ENCODE data around the gene NCR2.
A peak's percentile ranks its signal among the peaks of the same experiment; 100 is the strongest.
"Not testable (repeated sequence)": the region's sequence is repeated elsewhere in the genome, so short reads cannot be mapped to it uniquely, and the experiment has no call there.

Gene NCR2, protein sequence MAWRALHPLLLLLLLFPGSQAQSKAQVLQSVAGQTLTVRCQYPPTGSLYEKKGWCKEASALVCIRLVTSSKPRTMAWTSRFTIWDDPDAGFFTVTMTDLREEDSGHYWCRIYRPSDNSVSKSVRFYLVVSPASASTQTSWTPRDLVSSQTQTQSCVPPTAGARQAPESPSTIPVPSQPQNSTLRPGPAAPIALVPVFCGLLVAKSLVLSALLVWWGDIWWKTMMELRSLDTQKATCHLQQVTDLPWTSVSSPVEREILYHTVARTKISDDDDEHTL
- 0 reads per million in 2 donors for total RNA-seq

DNA sequence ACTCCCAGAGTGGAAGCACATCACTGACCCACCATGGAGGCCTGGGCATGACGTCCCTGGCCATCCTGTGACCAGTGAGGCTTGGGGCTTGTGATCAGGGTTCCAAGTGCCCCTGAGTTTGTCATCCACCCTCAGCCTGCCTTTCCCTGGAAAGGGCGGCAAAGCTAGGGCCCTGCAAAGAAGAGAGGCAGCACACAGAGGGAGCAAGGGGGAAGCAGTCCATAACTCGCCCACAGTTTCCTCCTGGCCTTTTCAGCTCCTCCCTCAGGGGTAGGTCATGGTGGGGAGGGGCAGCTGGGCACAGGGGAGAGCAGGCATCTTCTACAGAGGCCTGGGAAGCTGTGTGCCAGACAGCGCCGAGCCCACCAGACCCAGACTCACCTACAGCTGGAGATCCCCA, at the start of gene NCR2:
NCR2 (plus strand) TSS at position 313 of the 400 bp plus-strand sequence. CDS start 269 bp downstream, outside the sequence.
- no peak for DNase-seq

DNA sequence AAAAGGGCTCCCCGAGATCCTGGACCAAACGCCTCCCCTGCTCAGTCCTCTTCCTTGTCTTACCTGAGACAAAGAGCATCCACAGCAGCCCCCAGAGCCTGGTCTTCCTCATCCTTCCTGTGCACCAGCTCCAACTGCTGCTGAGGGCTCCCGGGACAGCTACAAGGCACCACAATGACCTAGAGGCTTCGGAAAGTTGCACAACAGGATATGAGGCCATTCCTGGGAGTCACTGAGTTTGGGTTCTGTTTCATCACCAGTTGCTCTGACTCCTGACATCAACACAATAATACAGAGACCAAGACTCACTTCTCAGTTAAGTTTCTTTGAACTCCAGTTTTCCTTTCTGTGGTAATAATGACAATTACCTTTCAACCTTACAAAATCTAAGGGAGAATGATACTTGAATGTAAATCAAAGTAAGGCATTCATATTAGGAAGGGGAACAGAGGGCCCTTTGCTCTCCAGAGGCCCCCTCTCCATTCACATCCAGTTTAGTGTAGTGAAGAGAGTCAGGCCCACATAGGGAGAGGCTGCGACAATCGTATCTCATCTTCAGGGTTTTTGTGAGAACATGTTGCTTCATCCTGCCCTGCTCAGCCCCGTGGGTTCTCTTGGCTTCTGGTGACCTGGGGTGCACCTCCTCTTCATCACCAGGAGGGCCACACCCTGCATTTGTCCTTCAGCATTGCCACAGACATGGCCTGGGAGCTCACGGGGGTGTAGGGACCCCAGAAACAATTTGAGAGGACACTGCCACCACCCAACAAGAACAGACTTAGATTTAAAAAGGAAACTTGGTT, 48.7 kb upstream of the NCR2 start, which contains the start of gene TREM1:
TREM1 (minus strand) TSS at position 139 of the 803 bp plus-strand sequence; CDS start at position 112, 27 bp downstream.
- no peak for DNase-seq

DNA sequence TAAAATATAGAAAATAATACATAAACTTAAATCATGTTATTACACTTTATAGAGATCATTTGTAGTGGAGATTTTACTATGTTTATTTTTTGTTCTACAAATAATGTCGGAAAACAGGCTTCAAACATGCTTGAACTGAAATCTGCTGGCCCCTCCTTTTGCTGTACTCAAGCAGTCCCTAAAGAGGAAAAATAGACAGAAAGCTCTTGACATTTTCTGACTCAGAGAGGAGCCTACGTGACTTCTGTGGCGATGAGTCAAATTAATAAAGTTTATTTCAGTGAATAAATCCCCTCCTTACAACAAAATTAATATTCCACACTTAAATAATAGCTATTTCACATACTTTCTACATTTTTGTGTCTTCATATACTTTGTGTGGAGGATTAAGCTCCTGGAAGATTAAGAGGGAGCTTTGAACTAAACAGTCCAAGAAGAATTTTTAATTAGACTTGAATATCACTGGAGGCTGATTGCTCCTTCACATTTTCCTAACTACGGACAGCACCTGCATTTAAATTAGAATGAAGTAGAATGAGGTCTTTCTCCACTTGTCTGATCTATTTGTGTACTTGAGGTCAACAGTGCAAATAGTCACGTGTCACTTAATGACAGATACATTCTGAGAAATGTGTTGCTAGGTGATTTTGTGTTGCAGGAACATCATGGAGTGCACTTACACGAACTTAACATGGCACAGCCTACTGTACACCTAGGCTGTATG, 47.2 kb upstream of the NCR2 start:
- no peak for DNase-seq

DNA sequence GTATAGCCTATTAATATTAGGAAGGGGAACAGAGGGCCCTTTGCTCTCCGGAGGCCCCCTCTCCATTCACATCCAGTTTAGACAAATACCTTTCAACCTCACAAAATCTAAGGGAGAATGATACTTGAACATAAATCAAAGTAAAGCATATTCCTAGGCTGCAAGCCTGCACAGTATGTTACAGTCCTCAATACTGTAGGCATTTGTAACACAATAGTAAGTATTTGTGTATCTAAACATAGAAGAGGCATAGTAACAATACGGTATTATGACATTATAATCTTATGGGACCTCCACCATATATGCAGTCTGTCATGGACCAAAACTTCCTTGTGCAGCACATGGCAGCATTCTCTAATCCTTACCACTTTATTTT, 46.7 kb upstream of the NCR2 start:
- no peak for DNase-seq

DNA sequence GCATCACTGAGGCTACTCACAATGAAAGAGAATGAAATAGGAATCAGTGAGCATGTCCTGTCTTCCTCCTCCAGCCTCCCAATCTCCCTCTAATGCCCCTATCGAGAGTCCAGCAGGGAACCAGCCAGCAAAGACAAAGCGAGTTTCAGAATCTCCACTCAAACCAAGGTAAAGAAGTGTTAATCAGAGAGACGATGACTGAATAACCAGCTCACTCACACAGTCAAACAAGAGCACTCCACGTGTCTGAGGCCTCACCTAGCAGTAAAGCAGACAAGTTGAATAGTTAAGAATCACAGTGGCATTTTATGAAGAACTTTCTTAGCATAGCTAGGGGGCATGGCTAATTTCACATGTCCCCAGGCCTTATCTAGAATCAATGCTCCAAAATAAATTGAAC, 45.6 kb upstream of the NCR2 start:
- DNase-seq = no peak

DNA sequence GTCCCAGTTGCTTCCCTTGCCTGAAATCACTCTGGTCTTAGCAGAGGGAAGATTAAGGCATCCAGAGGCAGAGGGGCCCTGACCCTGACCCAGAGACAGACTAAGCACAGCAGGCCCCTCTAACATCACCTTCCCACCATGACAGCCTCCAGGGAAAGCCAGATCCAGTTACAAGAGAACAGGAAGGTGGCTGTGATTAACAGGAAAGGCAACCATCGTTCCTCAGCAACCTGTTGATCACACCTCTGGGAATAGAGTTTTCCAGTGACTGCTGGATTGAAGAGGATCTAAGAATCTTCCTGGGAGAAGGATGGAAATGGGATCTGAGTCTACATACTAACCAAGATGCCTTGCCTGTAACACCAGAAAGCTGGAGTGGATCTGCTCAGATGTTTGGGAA, 43.7 kb upstream of the NCR2 start:
- DNase-seq = no peak

DNA sequence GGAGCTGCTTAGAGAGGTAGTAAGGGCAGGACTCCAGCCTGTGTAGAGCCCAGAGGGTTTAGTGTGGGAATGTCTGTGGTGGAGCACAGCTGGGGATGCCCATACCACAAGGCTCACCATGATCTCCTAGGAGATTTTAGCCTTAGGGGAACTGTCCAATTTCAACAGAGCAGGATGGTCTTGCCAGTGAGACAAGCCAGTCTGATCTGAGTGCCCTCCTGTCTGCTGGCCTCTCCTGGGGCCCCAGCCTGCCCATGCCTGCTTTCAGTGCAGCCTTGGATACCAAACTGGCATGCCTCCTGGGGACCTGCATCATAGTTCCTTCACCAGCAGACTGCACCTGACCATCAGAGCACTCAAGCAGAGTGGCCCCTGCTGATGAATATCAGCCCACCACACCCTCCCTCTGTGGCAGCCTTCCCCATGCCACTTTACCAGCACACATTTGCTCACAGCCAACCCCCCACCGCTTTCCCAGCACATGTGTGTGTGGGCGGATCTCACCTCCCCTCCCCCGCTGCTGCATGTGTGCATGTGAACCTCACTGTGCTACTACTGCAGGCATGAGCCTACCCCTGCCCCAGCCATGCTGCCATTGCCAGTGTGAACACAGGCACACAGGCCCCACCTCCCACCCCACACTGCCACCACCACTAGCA, 41.1 kb upstream of the NCR2 start:
- no peak for DNase-seq

DNA sequence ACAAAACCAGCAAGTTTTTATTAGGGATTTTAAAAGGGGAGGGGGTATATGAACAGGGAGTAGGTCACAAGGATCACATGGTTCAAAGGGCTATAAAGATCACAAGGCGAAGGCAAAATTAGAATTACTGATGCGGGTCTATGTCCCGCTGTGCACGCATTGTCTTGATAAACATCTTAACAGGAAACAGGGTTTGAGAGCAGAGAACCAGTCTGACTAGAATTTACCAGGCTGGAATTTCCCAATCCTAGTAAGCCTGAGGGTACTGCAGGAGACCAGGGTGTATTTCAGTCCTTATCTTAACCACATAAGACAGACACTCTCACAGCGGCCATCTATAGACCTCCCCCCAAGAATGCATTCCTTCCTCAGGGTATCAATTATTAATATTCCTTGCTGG, 38.2 kb upstream of the NCR2 start:
- DNase-seq = not testable (repeated sequence)

DNA sequence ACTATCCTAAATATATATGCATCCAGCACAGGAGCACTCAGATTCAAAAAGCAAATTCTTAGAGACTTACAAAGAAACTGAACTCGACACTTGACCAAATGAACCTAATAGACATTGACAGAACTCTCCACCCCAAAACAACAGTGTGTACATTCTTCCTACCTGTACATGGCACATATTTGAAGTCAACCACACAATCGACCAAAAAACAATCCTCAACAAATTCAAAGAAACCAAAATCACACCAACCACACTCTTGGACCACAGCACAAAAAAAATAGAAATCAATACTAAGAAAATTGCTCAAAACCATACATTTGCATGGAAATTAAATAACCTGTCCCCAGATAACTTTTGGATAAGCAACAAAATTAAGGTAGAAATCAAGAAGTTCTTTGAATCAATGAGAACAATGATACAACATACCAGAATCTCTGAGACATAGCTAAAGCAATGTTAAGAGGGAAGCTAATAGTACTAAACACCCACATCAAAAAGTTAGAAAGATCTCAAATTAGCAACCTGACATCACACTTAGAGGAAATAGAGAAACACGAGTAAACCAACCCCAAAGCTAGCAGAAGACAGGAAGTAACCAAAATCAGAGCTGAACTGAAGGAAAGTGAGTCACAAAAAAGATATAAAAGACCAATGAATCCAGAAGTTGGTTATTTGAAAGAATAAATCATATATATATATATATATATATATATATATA, 36.5 kb upstream of the NCR2 start:
- no peak for DNase-seq

DNA sequence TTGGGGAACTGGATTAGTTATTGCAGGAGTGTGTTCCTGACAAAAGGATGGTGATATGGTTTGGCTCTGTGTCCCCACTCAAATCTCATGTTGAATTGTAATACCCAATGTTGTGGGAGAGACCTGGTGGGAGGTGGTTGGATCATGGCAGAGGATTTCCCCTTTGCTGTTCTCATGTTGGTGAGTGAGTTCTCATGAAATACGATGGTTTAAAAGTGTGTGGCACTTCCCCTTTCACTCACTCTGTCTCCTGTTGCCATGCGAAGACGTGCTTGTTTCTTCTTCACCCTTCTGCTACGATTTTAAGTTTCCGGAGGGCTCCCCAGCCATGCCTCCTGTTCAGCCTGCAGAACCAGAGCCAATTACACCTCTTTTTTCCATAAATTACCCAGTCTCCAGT, 32.8 kb upstream of the NCR2 start:
- no peak for DNase-seq

DNA sequence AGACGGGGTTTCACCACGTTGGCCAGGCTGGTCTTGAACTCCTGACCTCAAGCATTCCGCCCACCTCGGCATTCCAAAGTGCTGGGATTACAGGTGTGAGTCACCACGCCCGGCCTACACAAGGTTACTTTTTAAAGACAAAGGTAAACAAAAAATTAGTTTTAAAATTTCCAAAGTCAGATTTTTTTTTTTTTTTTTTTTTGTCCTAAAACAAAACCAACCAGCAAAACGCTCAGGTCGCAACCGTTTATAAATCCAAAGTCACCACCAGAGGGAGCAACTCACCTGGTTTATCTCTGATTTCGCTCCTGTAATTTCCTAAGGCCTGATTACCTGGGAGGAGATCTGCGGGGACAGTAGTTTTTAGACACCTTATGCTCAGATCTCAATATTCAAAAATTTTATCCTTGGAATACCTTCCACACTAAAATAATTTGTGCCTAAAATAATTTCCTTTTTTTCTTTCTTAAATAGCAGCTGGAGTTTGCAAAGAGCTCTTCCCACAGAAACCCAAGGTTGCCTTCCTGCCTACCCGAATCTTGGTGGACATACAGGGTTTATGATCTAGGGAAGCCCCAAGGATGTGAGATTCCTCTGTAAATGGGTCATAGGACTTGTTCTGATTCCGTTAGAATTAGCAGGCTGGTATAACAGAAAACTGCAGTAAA, 29.1 kb upstream of the NCR2 start:
- DNase-seq = peak; percentile 27

DNA sequence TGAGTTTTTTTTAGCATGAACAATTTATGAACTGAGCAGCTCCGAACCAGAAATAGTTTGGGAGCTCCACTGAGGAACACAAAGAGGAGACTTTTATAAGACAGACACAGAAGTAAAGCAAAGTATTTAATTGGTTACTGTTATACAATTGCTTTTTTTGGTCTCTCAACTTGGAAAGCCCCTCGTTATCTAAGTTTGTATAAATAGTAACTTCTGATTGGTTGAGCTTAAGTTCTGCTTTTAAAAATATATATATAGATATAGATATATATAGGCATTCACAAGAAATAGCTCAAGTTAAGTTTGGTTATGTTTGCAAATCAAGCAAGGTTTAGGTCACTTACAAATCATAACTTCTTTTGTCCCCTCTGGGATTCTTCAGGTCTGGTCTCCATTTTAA, 20.2 kb upstream of the NCR2 start:
- DNase-seq = no peak

DNA sequence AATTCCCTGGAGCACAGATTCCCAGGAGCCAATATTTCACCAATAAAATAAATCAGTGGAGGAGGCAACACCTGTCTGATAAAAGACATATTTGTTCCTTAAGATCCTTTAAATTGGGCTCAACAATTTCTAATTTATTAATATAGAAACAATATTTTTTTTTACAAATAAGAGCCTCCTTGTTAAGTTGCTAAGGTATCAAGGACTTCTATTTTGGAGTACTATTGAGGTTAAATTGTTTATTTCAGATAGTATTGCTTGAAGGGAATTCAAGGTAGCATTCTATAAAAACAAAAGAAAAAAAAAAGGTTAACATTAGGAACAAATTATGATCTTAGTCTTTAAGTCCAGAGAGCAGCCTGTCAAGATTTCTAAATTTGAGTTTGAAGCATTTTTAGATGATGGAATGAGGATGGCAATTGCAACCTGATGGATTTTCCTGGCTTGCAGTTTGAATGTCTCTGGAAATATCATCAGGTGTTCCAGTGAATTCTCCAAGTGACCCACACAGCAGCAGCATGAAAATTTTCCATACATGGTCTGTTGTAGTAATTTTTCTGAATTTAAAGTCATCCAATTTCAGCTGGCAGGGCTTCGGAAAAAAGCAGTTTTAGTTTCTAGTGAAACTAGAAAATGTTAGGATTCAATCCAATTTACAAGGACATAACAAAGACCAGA, 19.3 kb upstream of the NCR2 start:
- no peak for DNase-seq

DNA sequence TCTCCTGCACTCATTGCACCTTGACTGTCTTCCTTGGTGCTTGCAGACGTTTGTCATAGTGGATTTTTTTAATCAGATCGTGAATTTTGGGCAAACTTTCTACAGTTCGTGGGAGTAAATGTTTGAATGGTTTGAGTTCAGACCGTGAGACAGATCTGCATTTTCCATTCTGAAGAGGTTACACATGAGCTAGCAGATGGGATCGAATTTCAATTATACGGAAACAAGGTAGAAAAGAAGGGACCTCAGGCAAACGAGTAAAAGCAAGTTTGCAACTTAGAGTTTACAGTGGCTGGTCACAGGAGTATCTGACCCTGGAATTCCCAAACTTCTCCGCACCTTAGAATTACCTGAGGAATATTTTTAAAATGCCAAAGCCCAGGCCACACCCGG, 17.2 kb upstream of the NCR2 start:
- DNase-seq = no peak

DNA sequence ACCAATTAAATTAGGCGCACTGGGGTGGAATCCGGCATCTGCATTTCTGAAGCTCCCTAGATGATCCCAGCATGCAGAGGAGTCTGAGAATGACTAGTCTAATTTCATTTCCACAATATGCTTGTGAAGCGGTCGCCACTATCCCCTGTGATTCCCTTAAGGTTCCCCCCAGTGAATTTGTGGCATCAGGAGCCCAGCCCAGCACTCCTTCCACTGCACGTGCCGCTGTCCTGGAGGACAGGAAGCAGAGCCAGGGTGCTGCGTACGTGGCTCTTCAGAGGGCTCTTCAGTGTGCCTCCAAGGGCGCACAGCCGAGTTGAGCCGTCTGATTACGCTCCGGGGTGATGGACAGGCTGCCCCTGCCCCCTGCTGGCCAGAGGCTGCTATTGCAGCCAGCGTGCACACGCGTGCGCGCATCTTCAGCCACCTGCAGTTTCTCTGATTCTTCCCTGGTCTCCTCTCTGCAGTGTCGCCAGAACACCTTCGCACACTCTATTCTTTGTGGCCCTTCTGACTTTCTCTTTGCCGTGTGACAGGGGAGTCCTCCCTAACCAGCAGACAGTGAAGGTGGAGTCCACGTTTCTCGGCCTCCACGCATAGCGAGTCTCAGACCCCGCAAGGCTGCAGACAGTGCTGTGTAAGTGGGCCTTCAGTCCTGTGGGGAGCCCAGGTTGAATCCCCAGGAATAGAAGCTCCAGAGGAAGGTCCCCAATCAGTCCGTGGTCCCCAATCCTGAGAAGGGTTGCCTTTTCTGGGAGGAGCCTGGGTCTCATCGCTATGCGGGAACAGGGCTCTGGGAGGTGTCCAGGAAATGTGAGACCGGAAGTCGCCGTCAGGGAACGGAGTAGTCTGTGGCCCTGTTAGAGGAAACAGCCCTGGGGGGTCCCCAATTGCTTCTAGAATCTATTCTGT, 16.5 kb upstream of the NCR2 start:
- DNase-seq = peak; percentile 71

DNA sequence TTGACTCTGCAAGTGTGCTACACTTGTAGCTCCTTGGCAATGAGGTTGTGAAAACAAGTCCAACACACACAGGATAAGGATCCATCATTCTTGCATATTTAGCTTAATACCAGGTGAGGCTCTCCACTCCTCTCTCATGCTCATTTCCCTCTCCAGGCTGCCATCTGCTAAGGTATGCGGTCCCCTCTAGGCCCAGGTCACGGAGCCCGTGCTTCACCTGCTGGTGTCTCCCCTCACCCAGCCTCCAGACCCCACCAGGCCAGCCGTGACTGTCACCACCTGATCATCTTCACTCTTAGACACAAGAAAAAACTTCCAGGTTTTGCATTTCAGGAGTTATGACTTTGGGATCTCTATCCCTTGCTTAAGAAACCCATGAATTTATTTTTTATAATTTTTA, 14.2 kb upstream of the NCR2 start:
- no peak for DNase-seq

DNA sequence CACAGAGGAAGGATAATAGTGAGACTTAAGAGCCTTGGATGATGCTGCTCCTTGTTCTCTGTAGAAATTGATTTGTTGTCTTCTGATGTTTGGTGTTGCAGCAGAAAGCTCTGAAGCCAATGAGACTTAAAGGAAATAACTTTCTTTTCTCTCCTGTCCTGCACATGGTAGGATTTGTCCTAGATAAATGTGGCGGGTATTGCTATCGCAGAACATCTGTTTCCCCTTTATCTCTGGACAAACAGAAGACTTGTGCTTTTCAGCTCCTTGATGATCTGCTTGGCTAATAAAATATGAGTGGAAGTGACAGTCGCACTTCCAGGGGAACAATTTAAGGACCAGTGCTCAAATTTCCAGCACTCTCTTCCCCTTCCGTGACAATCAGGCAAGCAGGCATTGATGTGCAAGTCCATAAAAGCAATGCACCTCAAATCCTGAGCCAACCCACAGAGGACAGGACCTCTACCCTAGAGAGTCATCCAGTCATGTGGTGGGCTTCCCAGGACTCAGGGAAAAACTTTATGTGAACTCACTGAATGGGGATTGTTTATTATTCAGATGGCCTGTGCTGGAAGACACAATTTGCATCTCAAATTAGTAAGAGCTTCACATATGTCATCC, 9.9 kb upstream of the NCR2 start:
- DNase-seq = no peak

DNA sequence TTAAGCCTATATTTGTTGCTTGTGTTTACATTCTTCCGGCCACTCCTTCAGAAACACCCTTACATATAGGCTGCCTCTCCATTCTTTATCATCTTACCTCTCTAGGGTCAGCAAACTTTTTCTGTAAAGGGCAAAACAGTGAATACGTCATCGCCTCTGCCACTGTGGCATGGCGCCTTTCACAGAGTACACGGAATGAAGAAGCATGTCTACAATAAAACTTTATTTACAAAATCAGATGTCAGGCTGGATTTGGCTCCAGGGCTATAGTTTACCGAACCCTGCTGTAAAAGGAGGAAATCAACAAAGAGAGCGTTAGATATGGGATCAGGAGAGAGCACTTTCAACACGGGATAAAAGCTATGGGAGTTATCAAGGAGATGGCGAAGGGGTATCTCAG, 9.3 kb upstream of the NCR2 start:
- no peak for DNase-seq

DNA sequence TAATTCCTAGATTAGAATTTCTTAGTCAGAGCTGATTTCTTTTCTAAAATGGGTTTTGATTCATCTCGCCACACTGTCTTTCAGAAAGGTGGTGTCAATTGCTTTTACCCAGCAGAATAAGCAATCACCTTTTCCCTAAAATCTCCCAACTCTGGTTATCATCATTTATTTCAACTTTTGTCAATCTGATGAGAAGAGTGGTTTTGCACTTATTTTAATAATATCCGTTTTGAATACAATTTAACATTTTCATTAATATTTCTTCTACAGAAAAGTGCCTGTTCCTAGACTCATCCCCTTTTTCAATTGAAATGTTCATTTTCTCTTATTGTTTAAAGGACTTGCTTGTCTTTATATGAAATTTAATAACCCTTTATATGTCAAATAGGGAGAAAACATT, 8.2 kb upstream of the NCR2 start:
- DNase-seq = no peak
